IMR-90 (cell line): ENCODE measurements around the gene GP9. TPM values are rescaled to one million over a fixed set of nuclear protein-coding genes. Genes with fewer than 3 reads are reported as not detected.

Experiments used
- ATAC-seq: fragments of 200-7000 bp; cut with Tn5 transposase; 2 replicates; pipeline ENCODE4 v1.9.1; 2020; ENCODE audit warnings: low read depth, mild to moderate bottlenecking, moderate library complexity
- BruUV-seq: library from RNA; stranded (reverse); fragments of 400-500 nt; replicated peaks from 2 replicates; lab custom pipeline; 2021; lab: Mats Ljungman, UMichigan
- CTCF ChIA-PET: fragments of 300-600 bp; formaldehyde crosslinking; extraction: SDS; loops from one replicate; lab custom pipeline; 2021; ENCODE audit warnings: antibody characterized with exemption; lab: Yijun Ruan, JAX
- POLR2A ChIA-PET: fragments of 300-600 bp; sonication (Branson Sonifier 250); formaldehyde crosslinking; loops from one replicate; lab custom pipeline; 2022; ENCODE audit warnings: antibody characterized with exemption; ENCODE audit not compliant: unreplicated experiment; lab: Charles Lee
- DNase-seq: peaks from one replicate; pipeline ENCODE4 v3.0.0; 2013
- H2AFZ ChIP-seq: replicated peaks from 2 replicates; pipeline ENCODE3; 2013; ENCODE audit warnings: low read length, mild to moderate bottlenecking; ENCODE audit not compliant: poor library complexity
- H2AK5ac ChIP-seq: 2 replicates; pipeline ENCODE4 v1.6.1; 2013; ENCODE audit warnings: low read depth, low read length, inconsistent platforms
- H2AK9ac ChIP-seq: replicated peaks from 2 replicates; pipeline ENCODE3; 2013; ENCODE audit warnings: mild to moderate bottlenecking, low read depth, low read length, moderate library complexity; ENCODE audit not compliant: poor library complexity
- H2BK120ac ChIP-seq: 2 replicates; pipeline ENCODE4 v1.6.1; 2013; ENCODE audit warnings: low read depth, low read length, inconsistent platforms
- H2BK15ac ChIP-seq: 3 replicates; pipeline ENCODE4 v1.6.1; 2013; ENCODE audit warnings: low read depth, low read length, inconsistent platforms
- H2BK20ac ChIP-seq: 2 replicates; pipeline ENCODE4 v1.6.1; 2013; ENCODE audit warnings: low read depth, mild to moderate bottlenecking, inconsistent platforms, low read length, moderate library complexity
- H2BK5ac ChIP-seq: 2 replicates; pipeline ENCODE4 v1.6.1; 2013; ENCODE audit warnings: mild to moderate bottlenecking, low read depth, low read length, inconsistent platforms; ENCODE audit not compliant: poor library complexity, severe bottlenecking
- H3K14ac ChIP-seq: replicated peaks from 2 replicates; pipeline ENCODE4 v1.6.1; 2013; ENCODE audit warnings: low read depth, low read length, inconsistent platforms
- H3K18ac ChIP-seq: 2 replicates; pipeline ENCODE4 v1.6.1; 2013; ENCODE audit warnings: low read depth, low read length, control low read depth
- H3K23ac ChIP-seq: 2 replicates; pipeline ENCODE4 v1.6.1; 2013; ENCODE audit warnings: low read depth, low read length, inconsistent platforms
- H3K27ac ChIP-seq: 2 replicates; pipeline ENCODE4 v1.5.1; 2013; ENCODE audit warnings: mild to moderate bottlenecking, control low read depth, low read length; ENCODE audit not compliant: insufficient read depth
- H3K27me3 ChIP-seq: 2 replicates; pipeline ENCODE4 v1.6.1; 2013; ENCODE audit warnings: low read length; ENCODE audit not compliant: control insufficient read depth, insufficient read depth
- H3K36me3 ChIP-seq: 2 replicates; pipeline ENCODE4 v1.6.1; 2013; ENCODE audit warnings: low read length, mixed read lengths; ENCODE audit not compliant: control insufficient read depth, insufficient read depth
- H3K4ac ChIP-seq: 2 replicates; pipeline ENCODE4 v1.6.1; 2013; ENCODE audit warnings: low read depth, low read length, inconsistent platforms
- H3K4me1 ChIP-seq: 2 replicates; pipeline ENCODE4 v1.6.1; 2013; ENCODE audit warnings: low read length, mixed read lengths; ENCODE audit not compliant: control insufficient read depth, insufficient read depth
- H3K4me2 ChIP-seq: 2 replicates; pipeline ENCODE4 v1.6.1; 2013; ENCODE audit warnings: low read depth, mild to moderate bottlenecking, control low read depth, low read length, moderate library complexity
- H3K4me3 ChIP-seq: 2 replicates; pipeline ENCODE4 v1.5.1; 2013; ENCODE audit warnings: low read depth, mild to moderate bottlenecking, control low read depth, low read length, moderate library complexity; ENCODE audit not compliant: insufficient read depth
- H3K56ac ChIP-seq: 2 replicates; pipeline ENCODE4 v1.6.1; 2013; ENCODE audit warnings: low read length, inconsistent platforms; ENCODE audit not compliant: insufficient read depth; ENCODE audit errors: extremely low read depth
- H3K79me1 ChIP-seq, 2 experiments: 2 replicates each; pipeline ENCODE4 v1.6.1; 2013; ENCODE audit warnings: low read length in 2 of 2, inconsistent platforms in 1 of 2, low read depth in 1 of 2
- H3K9ac ChIP-seq: 2 replicates; pipeline ENCODE4 v1.6.1; 2013; ENCODE audit warnings: low read depth, low read length, control low read depth
- H3K9me1 ChIP-seq: 2 replicates; pipeline ENCODE4 v1.6.1; 2013; ENCODE audit warnings: low read length, inconsistent platforms; ENCODE audit not compliant: insufficient read depth
- H3K9me3 ChIP-seq: 2 replicates; pipeline ENCODE4 v1.6.1; 2013; ENCODE audit warnings: low read length; ENCODE audit not compliant: control insufficient read depth, insufficient read depth
- H4K20me1 ChIP-seq: 2 replicates; pipeline ENCODE4 v1.6.1; 2013; ENCODE audit warnings: low read length, inconsistent platforms; ENCODE audit not compliant: insufficient read depth
- H4K5ac ChIP-seq: 2 replicates; pipeline ENCODE4 v1.6.1; 2013; ENCODE audit warnings: mild to moderate bottlenecking, low read depth, low read length, control low read depth
- H4K8ac ChIP-seq, 2 experiments: 2 replicates each; pipeline ENCODE4 v1.6.1; 2013; ENCODE audit warnings: low read depth in 2 of 2, low read length in 2 of 2, control low read depth in 1 of 2, inconsistent platforms in 1 of 2
- H4K91ac ChIP-seq: 2 replicates; pipeline ENCODE4 v1.6.1; 2013; ENCODE audit warnings: low read depth, low read length, inconsistent platforms; ENCODE audit not compliant: insufficient read depth
- NFE2L2 ChIP-seq: fragments of 150-350 bp; IDR thresholded peaks from 2 replicates; pipeline ENCODE4 v1.6.1; 2016; ENCODE audit warnings: low read depth, mild to moderate bottlenecking, low read length
- WGBS, 2 experiments: methylation state at CpG; one replicate each; pipeline versions ENCODE4 v1.1.5 to v1.1.7; 2013; ENCODE audit warnings: missing lambda C conversion rate in 2 of 2; ENCODE audit not compliant: insufficient read length in 1 of 2; ENCODE audit errors: extremely low coverage in 2 of 2; 5-methylcytosine and 5-hydroxymethylcytosine counted together
- dilution Hi-C: fragments of 300-500 bp; cut with HindIII; formaldehyde crosslinking; loops from one replicate; pipeline ENCODE4 v1.14.3; 2018; ENCODE audit warnings: low sequenced_read_pairs; ENCODE audit not compliant: unreplicated experiment
- in situ Hi-C: fragments of 300-500 bp; cut with MboI; formaldehyde crosslinking; loops from 3 replicates; pipeline ENCODE4 v1.14.3; 2019; ENCODE audit warnings: low sequenced_read_pairs, inconsistent platforms, mixed read lengths
- intact Hi-C: fragments of 100-400 bp; cut with micrococcal nuclease; formaldehyde crosslinking; loops from 2 replicates; pipeline ENCODE4 v1.10.0; 2022
- polyA plus RNA-seq, 3 experiments: library from polyadenylated mRNA; depleted of rRNA; stranded (reverse); fragments of >200 nt; gene quantifications; 2 replicates each; pipeline ENCODE4 v1.2.3, GENCODE V29; 2012; ENCODE audit warnings: low replicate concordance in 1 of 3
- total RNA-seq: library from RNA; depleted of rRNA; stranded (reverse); fragments of >200 nt; gene quantifications from 2 replicates; pipeline ENCODE4 v1.2.3, GENCODE V29; 2012

Gene GP9
- total and polyA plus RNA-seq, 2 of the 4 experiments (the other 2 are of a cell fraction), result not detected

- Histone ChIP-seq H3K36me3 (no peaks in the 10 kb centered on the region), H3K4me3 (no peak overlapping the region), H2BK120ac (no peak overlapping the region), H3K9ac (no peak overlapping the region), H4K8ac (no peak overlapping the region), H2BK15ac (no peak overlapping the region), H3K9me3 (no peaks in the 10 kb centered on the region), H2AK9ac (no peak overlapping the region), H3K27me3 (peaks cover 49% of the 10 kb centered on the region), H2BK20ac (no peak overlapping the region), H3K18ac (no peak overlapping the region), H2BK5ac (no peak overlapping the region), H3K9me1 (no peaks in the 10 kb centered on the region), H2AFZ (no peak overlapping the region), H3K23ac (no peak overlapping the region), H2AK5ac (no peak overlapping the region), H3K79me1 (no peaks in the 10 kb centered on the region), H3K4ac (no peak overlapping the region), H3K56ac (no peak overlapping the region), H4K20me1 (peaks cover 5% of the 10 kb centered on the region; the same call in 1 of the 2 replicates), H4K91ac (no peak overlapping the region), H3K4me2 (no peak overlapping the region), H4K5ac (no peak overlapping the region), H3K4me1 (peaks cover 2% of the 10 kb centered on the region; the same call in 1 of the 2 replicates), H3K27ac (no peak overlapping the region), H3K14ac (no peak overlapping the region)
- ChIA-PET POLR2A (no interaction called here), CTCF (no interaction called here)
- intact Hi-C loops (no loop called here), dilution Hi-C loops (no loop called here), in situ Hi-C loops (no loop called here)
- ATAC-seq (no peak), DNase-seq (no peak)
- BruUV-seq, result no TSS peak
- WGBS, 2 experiments, result 60% methylated on average over 1 of the region's 2 CpGs; no CpG with 5 or more reads in 1 of the 2 experiments
- TF ChIP-seq NFE2L2, result no peak
Observed at GRCh38 chr3:129037093-129037419, 23.5 kb upstream of the GP9 start.
